Stomach (tissue), 4 donors: ENCODE measurements around the gene KIF18A.

Source experiments
- CTCF ChIP-seq, 7 experiments: fragments of 450-650 bp in 4 of 7; fragments of 200-600 bp in 3 of 7; sonication (generic) in 3 of 7; IDR thresholded peaks; one replicate each; pipeline ENCODE4 v1.5.1; 2016 to 2019; ENCODE audit warnings: antibody characterized with exemption in 7 of 7, control low read depth in 2 of 7, mild to moderate bottlenecking in 1 of 7
- POLR2AphosphoS5 ChIP-seq, 3 donors: sonication (generic); formaldehyde crosslinking; IDR thresholded peaks; one replicate each; pipeline ENCODE4 v1.6.1; 2016; ENCODE audit warnings: antibody characterized with exemption in 3 of 3

- no peak for TF ChIP-seq POLR2AphosphoS5 (IDR thresholded peaks at IDR 0.05)
- TF ChIP-seq CTCF (IDR thresholded peaks at IDR 0.05), result no peak
Observed at GRCh38 chr11:28137366-28137765, 29.4 kb upstream of the KIF18A start.
